HepG2 (cell line): ENCODE measurements around the gene COQ9. TPM values are rescaled to one million over a fixed set of nuclear protein-coding genes. Genes with fewer than 3 reads are reported as not detected.

Experiments
- FOXK1 ChIP-seq: sonication (generic); formaldehyde crosslinking; IDR thresholded peaks from 2 replicates; pipeline ENCODE4 v1.4.0; 2020; ENCODE audit warnings: low read depth, missing genetic modification reagents, borderline replicate concordance
- GATAD2A ChIP-seq: IDR thresholded peaks from 2 replicates; pipeline ENCODE4 v1.6.1; 2016
- HOXA3 ChIP-seq: sonication (generic); formaldehyde crosslinking; IDR thresholded peaks from 2 replicates; pipeline ENCODE4 v1.5.0; 2020; ENCODE audit warnings: missing genetic modification reagents
- KAT7 ChIP-seq: IDR thresholded peaks from 2 replicates; pipeline ENCODE4 v1.6.1; 2018; ENCODE audit warnings: borderline replicate concordance, missing compliant biosample characterization
- MED13 ChIP-seq: sonication (generic); formaldehyde crosslinking; IDR thresholded peaks from 2 replicates; pipeline ENCODE4 v1.5.0; 2020; ENCODE audit warnings: missing genetic modification reagents
- REPIN1 ChIP-seq: sonication (generic); formaldehyde crosslinking; IDR thresholded peaks from 2 replicates; pipeline ENCODE4 v1.8.0; 2022; ENCODE audit warnings: missing genetic modification reagents, low read depth, mild to moderate bottlenecking, borderline replicate concordance
- TOE1 ChIP-seq: sonication (generic); formaldehyde crosslinking; IDR thresholded peaks from 2 replicates; pipeline ENCODE4 v1.4.0; 2020; ENCODE audit warnings: mild to moderate bottlenecking, missing genetic modification reagents
- ZBTB42 ChIP-seq: sonication (generic); formaldehyde crosslinking; IDR thresholded peaks from 2 replicates; pipeline ENCODE4 v1.5.0; 2020; ENCODE audit warnings: mild to moderate bottlenecking, missing genetic modification reagents
- ZFY ChIP-seq: sonication (generic); formaldehyde crosslinking; IDR thresholded peaks from 2 replicates; pipeline ENCODE4 v1.4.0; 2020; ENCODE audit warnings: missing genetic modification reagents
- ZKSCAN5 ChIP-seq: sonication (generic); formaldehyde crosslinking; IDR thresholded peaks from 2 replicates; pipeline ENCODE4 v1.5.1; 2020; ENCODE audit warnings: mild to moderate bottlenecking, missing genetic modification reagents
- ZNF253 ChIP-seq: sonication (generic); formaldehyde crosslinking; IDR thresholded peaks from 2 replicates; pipeline ENCODE4 v1.8.0; 2022; ENCODE audit warnings: mild to moderate bottlenecking, missing genetic modification reagents, borderline replicate concordance
- ZNF44 ChIP-seq: sonication (generic); formaldehyde crosslinking; IDR thresholded peaks from 2 replicates; pipeline ENCODE4 v1.5.1; 2020; ENCODE audit warnings: mild to moderate bottlenecking, missing genetic modification reagents
- ZNF563 ChIP-seq: sonication (generic); formaldehyde crosslinking; IDR thresholded peaks from 2 replicates; pipeline ENCODE4 v1.8.0; 2022; ENCODE audit warnings: mild to moderate bottlenecking, moderate library complexity, missing genetic modification reagents
- ZNF570 ChIP-seq: sonication (generic); formaldehyde crosslinking; IDR thresholded peaks from 2 replicates; pipeline ENCODE4 v1.4.0; 2020; ENCODE audit warnings: mild to moderate bottlenecking, missing genetic modification reagents, borderline replicate concordance
- ZNF879 ChIP-seq: sonication (generic); formaldehyde crosslinking; IDR thresholded peaks from 2 replicates; pipeline ENCODE4 v1.8.1; 2023; ENCODE audit warnings: missing genetic modification reagents
- polyA plus RNA-seq, 8 experiments: library from polyadenylated mRNA; depleted of rRNA in 3 of 8; stranded (reverse) in 7 of 8; unstranded in 1 of 8; fragments of >200 nt; fragmentation: Illumina TruSeq in 4 of 8; extraction: Trizol in 4 of 8; gene quantifications; 2 replicates each; pipeline versions ENCODE4 v1.2.1 to v1.2.3, GENCODE V29; 2011 to 2016; ENCODE audit warnings: low read depth in 4 of 8, missing spikeins in 1 of 8, mixed read lengths in 1 of 8; ENCODE audit not compliant: insufficient read depth in 1 of 8
- total RNA-seq, 5 experiments: library from RNA; depleted of rRNA; stranded (reverse); fragments of >200 nt; fragmentation: Illumina TruSeq; extraction: Trizol; gene quantifications; 2 replicates each; pipeline ENCODE4 v1.2.3, GENCODE V29; 2016; ENCODE audit warnings: low read depth in 1 of 5
- TF ChIP-seq, protein P1 (sequence below): sonication (generic); formaldehyde crosslinking; conservative IDR thresholded peaks from 2 replicates; pipeline ENCODE4 v1.4.0; 2020; ENCODE audit warnings: missing genetic modification reagents
- TF ChIP-seq, protein P2 (sequence below): conservative IDR thresholded peaks from 2 replicates; pipeline ENCODE4 v1.6.1; 2018; ENCODE audit warnings: missing genetic modification reagents
- TF ChIP-seq, protein P3 (sequence below): sonication (generic); formaldehyde crosslinking; IDR thresholded peaks from 2 replicates; pipeline ENCODE4 v1.4.0; 2020; ENCODE audit warnings: missing genetic modification reagents
- TF ChIP-seq, protein P4 (sequence below): sonication (generic); formaldehyde crosslinking; IDR thresholded peaks from 2 replicates; pipeline ENCODE4 v1.4.0; 2020; ENCODE audit warnings: missing genetic modification reagents; ENCODE audit errors: not compliant biosample characterization
- TF ChIP-seq, protein P5 (sequence below): IDR thresholded peaks from 2 replicates; pipeline ENCODE4 v1.6.1; 2016; ENCODE audit warnings: mild to moderate bottlenecking
- TF ChIP-seq, protein P6 (sequence below): sonication (generic); formaldehyde crosslinking; IDR thresholded peaks from 2 replicates; pipeline ENCODE4 v1.5.0; 2020; ENCODE audit warnings: missing genetic modification reagents, mild to moderate bottlenecking, borderline replicate concordance

COQ9 gene
- total and polyA plus RNA-seq, 2 of the 13 experiments (the other 11 are each of a cell fraction or from before 2014, with no cell fraction given) = 57.5 to 108 TPM

DNA sequence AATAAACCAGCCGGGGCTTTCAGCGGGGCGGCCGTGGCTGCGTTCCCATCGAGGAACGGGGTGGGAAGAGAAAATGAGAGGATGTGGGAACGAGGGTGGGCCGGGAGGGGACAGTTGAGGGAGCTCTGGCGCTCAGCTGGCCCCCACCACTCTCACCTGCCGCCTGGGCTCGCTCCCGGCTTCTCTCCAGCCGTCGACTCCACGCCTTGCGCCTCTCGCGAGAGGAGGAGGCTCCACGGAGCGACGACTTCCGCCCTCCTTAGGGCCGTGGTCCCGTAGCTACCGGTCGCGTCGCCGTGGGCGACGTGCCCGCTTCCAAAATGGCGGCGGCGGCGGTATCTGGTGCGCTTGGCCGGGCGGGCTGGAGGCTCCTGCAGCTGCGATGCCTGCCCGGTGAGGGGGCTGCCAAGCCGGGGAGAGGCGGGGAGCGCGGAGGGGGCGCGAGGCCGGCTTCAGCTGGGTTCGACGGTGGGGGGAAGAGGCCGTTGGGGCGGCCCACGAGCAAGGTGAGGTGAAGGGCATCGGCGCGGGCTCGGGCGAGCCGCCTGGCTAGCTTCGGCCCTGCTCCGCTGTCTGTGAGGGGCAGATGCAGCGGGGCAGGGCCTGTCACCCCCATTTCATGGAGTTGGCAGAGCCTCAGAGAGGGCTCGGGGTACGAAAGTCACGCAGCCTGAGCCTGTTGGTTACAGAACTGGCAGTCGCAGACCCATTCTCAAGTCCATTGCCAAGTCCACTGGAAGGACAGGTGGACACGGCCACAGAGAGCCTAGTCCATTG is at the start of gene COQ9, which contains the start of gene CIAPIN1 (continued):
- TF ChIP-seq GATAD2A (CRISPR knock-in tag) = peak; percentile 64; the same call in 1 of the 2 replicates
- TF ChIP-seq ZFY (CRISPR knock-in tag) = peak; percentile 96
- TF ChIP-seq, protein P1, sequence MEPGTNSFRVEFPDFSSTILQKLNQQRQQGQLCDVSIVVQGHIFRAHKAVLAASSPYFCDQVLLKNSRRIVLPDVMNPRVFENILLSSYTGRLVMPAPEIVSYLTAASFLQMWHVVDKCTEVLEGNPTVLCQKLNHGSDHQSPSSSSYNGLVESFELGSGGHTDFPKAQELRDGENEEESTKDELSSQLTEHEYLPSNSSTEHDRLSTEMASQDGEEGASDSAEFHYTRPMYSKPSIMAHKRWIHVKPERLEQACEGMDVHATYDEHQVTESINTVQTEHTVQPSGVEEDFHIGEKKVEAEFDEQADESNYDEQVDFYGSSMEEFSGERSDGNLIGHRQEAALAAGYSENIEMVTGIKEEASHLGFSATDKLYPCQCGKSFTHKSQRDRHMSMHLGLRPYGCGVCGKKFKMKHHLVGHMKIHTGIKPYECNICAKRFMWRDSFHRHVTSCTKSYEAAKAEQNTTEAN (CRISPR knock-in tag) = no peak
- TF ChIP-seq, protein P2, sequence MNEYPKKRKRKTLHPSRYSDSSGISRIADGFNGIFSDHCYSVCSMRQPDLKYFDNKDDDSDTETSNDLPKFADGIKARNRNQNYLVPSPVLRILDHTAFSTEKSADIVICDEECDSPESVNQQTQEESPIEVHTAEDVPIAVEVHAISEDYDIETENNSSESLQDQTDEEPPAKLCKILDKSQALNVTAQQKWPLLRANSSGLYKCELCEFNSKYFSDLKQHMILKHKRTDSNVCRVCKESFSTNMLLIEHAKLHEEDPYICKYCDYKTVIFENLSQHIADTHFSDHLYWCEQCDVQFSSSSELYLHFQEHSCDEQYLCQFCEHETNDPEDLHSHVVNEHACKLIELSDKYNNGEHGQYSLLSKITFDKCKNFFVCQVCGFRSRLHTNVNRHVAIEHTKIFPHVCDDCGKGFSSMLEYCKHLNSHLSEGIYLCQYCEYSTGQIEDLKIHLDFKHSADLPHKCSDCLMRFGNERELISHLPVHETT (CRISPR knock-in tag) = peak; percentile 94
- TF ChIP-seq, protein P3, sequence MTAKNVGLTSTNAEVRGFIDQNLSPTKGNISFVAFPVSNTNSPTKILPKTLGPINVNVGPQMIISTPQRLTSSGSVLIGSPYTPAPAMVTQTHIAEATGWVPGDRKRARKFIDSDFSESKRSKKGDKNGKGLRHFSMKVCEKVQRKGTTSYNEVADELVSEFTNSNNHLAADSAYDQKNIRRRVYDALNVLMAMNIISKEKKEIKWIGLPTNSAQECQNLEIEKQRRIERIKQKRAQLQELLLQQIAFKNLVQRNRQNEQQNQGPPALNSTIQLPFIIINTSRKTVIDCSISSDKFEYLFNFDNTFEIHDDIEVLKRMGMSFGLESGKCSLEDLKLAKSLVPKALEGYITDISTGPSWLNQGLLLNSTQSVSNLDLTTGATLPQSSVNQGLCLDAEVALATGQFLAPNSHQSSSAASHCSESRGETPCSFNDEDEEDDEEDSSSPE = peak; percentile 73; the same call in 1 of the 2 replicates
- TF ChIP-seq, protein P4, sequence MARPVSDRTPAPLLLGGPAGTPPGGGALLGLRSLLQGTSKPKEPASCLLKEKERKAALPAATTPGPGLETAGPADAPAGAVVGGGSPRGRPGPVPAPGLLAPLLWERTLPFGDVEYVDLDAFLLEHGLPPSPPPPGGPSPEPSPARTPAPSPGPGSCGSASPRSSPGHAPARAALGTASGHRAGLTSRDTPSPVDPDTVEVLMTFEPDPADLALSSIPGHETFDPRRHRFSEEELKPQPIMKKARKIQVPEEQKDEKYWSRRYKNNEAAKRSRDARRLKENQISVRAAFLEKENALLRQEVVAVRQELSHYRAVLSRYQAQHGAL = no peak
- peak; percentile 92 for TF ChIP-seq ZNF563 (CRISPR knock-in tag)
- TF ChIP-seq FOXK1 (CRISPR knock-in tag) = peak; percentile 89
- TF ChIP-seq, protein P5, sequence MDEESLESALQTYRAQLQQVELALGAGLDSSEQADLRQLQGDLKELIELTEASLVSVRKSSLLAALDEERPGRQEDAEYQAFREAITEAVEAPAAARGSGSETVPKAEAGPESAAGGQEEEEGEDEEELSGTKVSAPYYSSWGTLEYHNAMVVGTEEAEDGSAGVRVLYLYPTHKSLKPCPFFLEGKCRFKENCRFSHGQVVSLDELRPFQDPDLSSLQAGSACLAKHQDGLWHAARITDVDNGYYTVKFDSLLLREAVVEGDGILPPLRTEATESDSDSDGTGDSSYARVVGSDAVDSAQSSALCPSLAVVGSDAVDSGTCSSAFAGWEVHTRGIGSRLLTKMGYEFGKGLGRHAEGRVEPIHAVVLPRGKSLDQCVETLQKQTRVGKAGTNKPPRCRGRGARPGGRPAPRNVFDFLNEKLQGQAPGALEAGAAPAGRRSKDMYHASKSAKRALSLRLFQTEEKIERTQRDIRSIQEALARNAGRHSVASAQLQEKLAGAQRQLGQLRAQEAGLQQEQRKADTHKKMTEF (CRISPR knock-in tag) = peak; percentile 98
- TF ChIP-seq TOE1 (CRISPR knock-in tag) = peak; percentile 40; the same call in 1 of the 2 replicates
- TF ChIP-seq ZNF879 (CRISPR knock-in tag) = peak; percentile 67; the same call in 1 of the 2 replicates
- no peak for TF ChIP-seq ZNF253 (CRISPR knock-in tag)
- no peak; the same call in 1 of the 2 replicates for TF ChIP-seq ZNF570
- TF ChIP-seq, protein P6, sequence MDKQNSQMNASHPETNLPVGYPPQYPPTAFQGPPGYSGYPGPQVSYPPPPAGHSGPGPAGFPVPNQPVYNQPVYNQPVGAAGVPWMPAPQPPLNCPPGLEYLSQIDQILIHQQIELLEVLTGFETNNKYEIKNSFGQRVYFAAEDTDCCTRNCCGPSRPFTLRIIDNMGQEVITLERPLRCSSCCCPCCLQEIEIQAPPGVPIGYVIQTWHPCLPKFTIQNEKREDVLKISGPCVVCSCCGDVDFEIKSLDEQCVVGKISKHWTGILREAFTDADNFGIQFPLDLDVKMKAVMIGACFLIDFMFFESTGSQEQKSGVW (CRISPR knock-in tag) = no peak
- peak; percentile 97 for TF ChIP-seq ZBTB42 (CRISPR knock-in tag)
- TF ChIP-seq ZNF44 = peak; percentile 76; the same call in 1 of the 2 replicates
- peak; percentile 89 for TF ChIP-seq REPIN1 (CRISPR knock-in tag)
- peak; percentile 52 for TF ChIP-seq MED13 (CRISPR knock-in tag)
- TF ChIP-seq KAT7 (CRISPR knock-in tag) = peak; percentile 99
- TF ChIP-seq ZKSCAN5 (CRISPR knock-in tag) = no peak
- peak; percentile 97 for TF ChIP-seq HOXA3 (CRISPR knock-in tag)
